ENCODE results near the gene SLC44A3. TPM values are rescaled to one million over a fixed set of nuclear protein-coding genes. Genes with fewer than 3 reads are reported as not detected.

SLC44A3 gene
- polyA plus RNA-seq, 4 donors: 67.0 to 121 (median 83.1) TPM

- no peak for DNase-seq (ENCODE audit: low read depth in 4 of 4, low spot score in 3 of 4)
Observed at GRCh38 chr1:94866164-94866807, 46.1 kb downstream of the SLC44A3 start.

- DNase-seq (ENCODE audit: low read depth in 4 of 4, low spot score in 3 of 4): no peak
Observed at GRCh38 chr1:94871031-94871430, 50.9 kb downstream of the SLC44A3 start.

- DNase-seq (ENCODE audit: low read depth in 4 of 4, low spot score in 3 of 4): no peak
Observed at GRCh38 chr1:94872771-94873495, 52.8 kb downstream of the SLC44A3 start.

GRCh38 chr1:94873520-94874351 is 53.6 kb downstream of the SLC44A3 start:
- no peak for DNase-seq (ENCODE audit: low read depth in 4 of 4, low spot score in 3 of 4)

GRCh38 chr1:94874423-94874822 is 54.3 kb downstream of the SLC44A3 start:
- DNase-seq (ENCODE audit: low read depth in 4 of 4, low spot score in 3 of 4): no peak

GRCh38 chr1:94875794-94876193 is 55.6 kb downstream of the SLC44A3 start:
- no peak for DNase-seq (ENCODE audit: low read depth in 4 of 4, low spot score in 3 of 4)

GRCh38 chr1:94876362-94876761 is 56.2 kb downstream of the SLC44A3 start:
- no peak for DNase-seq (ENCODE audit: low read depth in 4 of 4, low spot score in 3 of 4)

- no peak for DNase-seq (ENCODE audit: low read depth in 4 of 4, low spot score in 3 of 4)
Observed at GRCh38 chr1:94878329-94878728, 58.2 kb downstream of the SLC44A3 start.

- no peak for DNase-seq (ENCODE audit: low read depth in 4 of 4, low spot score in 3 of 4)
Observed at GRCh38 chr1:94883691-94884090, 63.5 kb downstream of the SLC44A3 start.

GRCh38 chr1:94884106-94884505 is 63.9 kb downstream of the SLC44A3 start:
- peak in 2 of 4 donors; percentile 61 to 68 for DNase-seq (ENCODE audit: low read depth in 4 of 4, low spot score in 3 of 4)

GRCh38 chr1:94884507-94884906 is 64.3 kb downstream of the SLC44A3 start:
- DNase-seq (ENCODE audit: low read depth in 4 of 4, low spot score in 3 of 4): no peak

- no peak for DNase-seq (ENCODE audit: low read depth in 4 of 4, low spot score in 3 of 4)
Observed at GRCh38 chr1:94886361-94886760, 66.2 kb downstream of the SLC44A3 start.

GRCh38 chr1:94887106-94887505 is 66.9 kb downstream of the SLC44A3 start:
- DNase-seq (ENCODE audit: low read depth in 4 of 4, low spot score in 3 of 4): no peak

- DNase-seq (ENCODE audit: low read depth in 4 of 4, low spot score in 3 of 4): no peak
Observed at GRCh38 chr1:94887603-94888171, 67.5 kb downstream of the SLC44A3 start.

GRCh38 chr1:94888201-94888600 is 68.0 kb downstream of the SLC44A3 start:
- DNase-seq (ENCODE audit: low read depth in 4 of 4, low spot score in 3 of 4): no peak

- no peak for DNase-seq (ENCODE audit: low read depth in 4 of 4, low spot score in 3 of 4)
Observed at GRCh38 chr1:94892604-94893254, 72.6 kb downstream of the SLC44A3 start.

GRCh38 chr1:94894630-94895029 is 74.5 kb downstream of the SLC44A3 start:
- no peak for DNase-seq (ENCODE audit: low read depth in 4 of 4, low spot score in 3 of 4)

- DNase-seq (ENCODE audit: low read depth in 4 of 4, low spot score in 3 of 4): no peak
Observed at GRCh38 chr1:94895518-94895917, 75.4 kb downstream of the SLC44A3 start.

- no peak for DNase-seq (ENCODE audit: low read depth in 4 of 4, low spot score in 3 of 4)
Observed at GRCh38 chr1:94898491-94899385, 78.6 kb downstream of the SLC44A3 start.

- DNase-seq (ENCODE audit: low read depth in 4 of 4, low spot score in 3 of 4): no peak
Observed at GRCh38 chr1:94899756-94900155, 79.6 kb downstream of the SLC44A3 start.

Measured in right renal pelvis (tissue), 4 donors.